ENCODE measurements around the gene UGT1A8. TPM values are rescaled to one million over a fixed set of nuclear protein-coding genes. Genes with fewer than 3 reads are reported as not detected.

UGT1A8 gene
- total RNA-seq, 1 donor from 2014 or later, result under 0.01 TPM

GRCh38 chr2:233819884-233820773 lies 202.7 kb downstream of the UGT1A8 start:
- no peak for TF ChIP-seq CTCF (IDR thresholded peaks at IDR 0.05; ENCODE audit: insufficient read depth, low read length, severe bottlenecking)
- no peaks in the 10 kb centered on the region for H3K27me3 ChIP-seq (ENCODE audit: control insufficient read depth, insufficient read depth, low read length)
- FAIRE-seq (no peak), DNase-seq (ENCODE audit: low read depth) (no peak)
- no peak overlapping the region for H3K4me3 ChIP-seq (ENCODE audit: low read depth, low read length)
- H3K36me3 ChIP-seq (ENCODE audit: control insufficient read depth, insufficient read depth, low read length), result no peaks in the 10 kb centered on the region

DNA sequence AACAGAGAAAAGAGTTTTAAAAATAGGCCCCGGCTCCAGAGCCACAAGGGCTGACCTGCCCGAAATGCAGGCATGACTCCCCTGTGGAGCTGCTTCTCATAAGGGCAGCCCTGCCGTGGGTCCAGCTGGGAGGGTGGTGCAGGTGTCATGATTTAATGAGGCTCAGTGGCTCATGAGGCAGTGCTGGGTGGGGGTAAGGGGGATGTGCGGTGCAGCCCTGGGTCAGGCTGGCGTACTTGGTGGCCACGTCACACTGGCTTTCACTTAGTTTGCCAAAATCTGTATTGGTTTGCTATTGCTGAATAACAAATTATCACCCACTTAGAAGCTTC lies 203.3 kb downstream of the UGT1A8 start:
- no peaks in the 10 kb centered on the region for H3K36me3 ChIP-seq (ENCODE audit: control insufficient read depth, insufficient read depth, low read length)
- no peak overlapping the region for H3K4me3 ChIP-seq (ENCODE audit: low read depth, low read length)
- no peak for FAIRE-seq
- no peaks in the 10 kb centered on the region for H3K27me3 ChIP-seq (ENCODE audit: control insufficient read depth, insufficient read depth, low read length)
- no peak for TF ChIP-seq CTCF (IDR thresholded peaks at IDR 0.05; ENCODE audit: insufficient read depth, low read length, severe bottlenecking)
- DNase-seq (ENCODE audit: low read depth), result no peak

DNA sequence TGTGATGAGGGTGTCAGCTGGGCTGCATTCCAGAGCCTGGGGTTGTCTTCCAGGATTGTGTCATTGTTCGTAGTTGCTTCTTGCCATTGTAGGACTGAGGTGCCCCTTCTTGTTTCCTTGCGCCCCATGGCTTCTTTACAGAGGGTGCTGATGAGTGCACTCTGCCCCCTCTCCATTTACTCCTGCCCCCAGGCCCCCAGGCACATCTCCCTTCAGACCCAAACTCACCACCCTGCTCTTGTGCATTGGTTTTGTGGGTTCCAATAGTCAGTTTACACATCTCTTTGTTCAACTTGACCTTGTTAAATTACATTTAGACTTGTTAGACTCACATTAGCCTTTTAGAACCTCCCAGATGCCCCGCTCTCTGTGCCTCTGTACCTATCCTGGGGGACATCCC lies 203.8 kb downstream of the UGT1A8 start:
- Histone ChIP-seq H3K4me3 (ENCODE audit: low read depth, low read length) (no peak overlapping the region), H3K27me3 (ENCODE audit: control insufficient read depth, insufficient read depth, low read length) (no peaks in the 10 kb centered on the region), H3K36me3 (ENCODE audit: control insufficient read depth, insufficient read depth, low read length) (no peaks in the 10 kb centered on the region)
- no peak for TF ChIP-seq CTCF (IDR thresholded peaks at IDR 0.05; ENCODE audit: insufficient read depth, low read length, severe bottlenecking)
- no peak for FAIRE-seq
- DNase-seq (ENCODE audit: low read depth), result no peak

- no peak overlapping the region for H3K4me3 ChIP-seq (ENCODE audit: low read depth, low read length)
- DNase-seq (ENCODE audit: low read depth), result no peak
- H3K27me3 ChIP-seq (ENCODE audit: control insufficient read depth, insufficient read depth, low read length), result no peaks in the 10 kb centered on the region
- no peak for TF ChIP-seq CTCF (IDR thresholded peaks at IDR 0.05; ENCODE audit: insufficient read depth, low read length, severe bottlenecking)
- no peaks in the 10 kb centered on the region for H3K36me3 ChIP-seq (ENCODE audit: control insufficient read depth, insufficient read depth, low read length)
- FAIRE-seq, result no peak
Observed at GRCh38 chr2:233821709-233822100, 204.3 kb downstream of the UGT1A8 start.

- no peak overlapping the region for H3K4me3 ChIP-seq (ENCODE audit: low read depth, low read length)
- H3K27me3 ChIP-seq (ENCODE audit: control insufficient read depth, insufficient read depth, low read length), result no peaks in the 10 kb centered on the region
- no peaks in the 10 kb centered on the region for H3K36me3 ChIP-seq (ENCODE audit: control insufficient read depth, insufficient read depth, low read length)
- no peak for FAIRE-seq
- no peak for TF ChIP-seq CTCF (IDR thresholded peaks at IDR 0.05; ENCODE audit: insufficient read depth, low read length, severe bottlenecking)
- DNase-seq (ENCODE audit: low read depth), result no peak
Observed at GRCh38 chr2:233822101-233822771, 204.8 kb downstream of the UGT1A8 start.

Other genes with a start within 250 kb of the UGT1A8 start
- 21.1 and 27.0 TPM in 2 replicates for gene USP40, start 50.9 kb upstream of the UGT1A8 start, total RNA-seq
- gene UGT1A10, start 18.8 kb downstream of the UGT1A8 start, total RNA-seq, result not detected in 2 replicates
- gene UGT1A9, start 54.3 kb downstream of the UGT1A8 start, total RNA-seq, result 0.26 TPM in 1 of 2 replicates, not detected in the other
- 0.53 and 2.2 TPM in 2 replicates for gene UGT1A7, start 64.3 kb downstream of the UGT1A8 start, total RNA-seq
- gene UGT1A6, start 75.3 kb downstream of the UGT1A8 start, total RNA-seq, result 12.9 and 43.0 TPM in 2 replicates
- 0.26 and 3.3 TPM in 2 replicates for gene UGT1A5, start 95.3 kb downstream of the UGT1A8 start, total RNA-seq
- 0.26 and 2.9 TPM in 2 replicates for gene UGT1A4, start 101.1 kb downstream of the UGT1A8 start, total RNA-seq
- 2.7 TPM in 1 of 2 replicates, not detected in the other for gene UGT1A3, start 111.4 kb downstream of the UGT1A8 start, total RNA-seq
- under 0.01 and 1.5 TPM in 2 replicates for gene UGT1A1, start 142.6 kb downstream of the UGT1A8 start, total RNA-seq
- gene MROH2A, start 160.7 kb downstream of the UGT1A8 start, total RNA-seq, result not detected in 2 replicates
- gene HJURP, start 236.9 kb downstream of the UGT1A8 start, total RNA-seq, result under 0.01 and 0.13 TPM in 2 replicates